ENCODE measurements around the gene PGF.

Gene PGF

GRCh38 chr14:74977901-74978385 is 22.5 kb upstream of the PGF start:
- no peak for DNase-seq

- no peak for DNase-seq
Observed at GRCh38 chr14:74977164-74977900, 21.9 kb upstream of the PGF start.

GRCh38 chr14:74976264-74977113 is 21.1 kb upstream of the PGF start:
- no peak for DNase-seq

GRCh38 chr14:74975059-74975810 is 19.8 kb upstream of the PGF start:
- DNase-seq: no peak

- DNase-seq: no peak
Observed at GRCh38 chr14:74974364-74975058, 19.1 kb upstream of the PGF start.

GRCh38 chr14:74973905-74974363 is 18.5 kb upstream of the PGF start:
- DNase-seq: no peak

- no peak for DNase-seq
Observed at GRCh38 chr14:74973003-74973653, 17.7 kb upstream of the PGF start.

GRCh38 chr14:74968811-74969210 is 13.4 kb upstream of the PGF start:
- DNase-seq: no peak

GRCh38 chr14:74965486-74966153 is 10.2 kb upstream of the PGF start:
- DNase-seq: no peak

GRCh38 chr14:74964787-74965485 is 9.5 kb upstream of the PGF start:
- DNase-seq: no peak

- DNase-seq: peak; percentile 89
Observed at GRCh38 chr14:74963705-74964271, 8.4 kb upstream of the PGF start.

- DNase-seq: no peak
Observed at GRCh38 chr14:74963178-74963704, 7.8 kb upstream of the PGF start.

- no peak for DNase-seq
Observed at GRCh38 chr14:74962493-74962892, 7.1 kb upstream of the PGF start.

- no peak for DNase-seq
Observed at GRCh38 chr14:74962046-74962445, 6.6 kb upstream of the PGF start.

- no peak for DNase-seq
Observed at GRCh38 chr14:74961238-74961911, 6.0 kb upstream of the PGF start.

GRCh38 chr14:74960736-74961135 is 5.3 kb upstream of the PGF start:
- no peak for DNase-seq

GRCh38 chr14:74959596-74960180 is 4.3 kb upstream of the PGF start:
- peak; percentile 91 for DNase-seq

GRCh38 chr14:74956280-74957072 is 1.1 kb upstream of the PGF start:
- DNase-seq: no peak

GRCh38 chr14:74956027-74956279 is 556 bp upstream of the PGF start:
- no peak for DNase-seq
